ENCODE data around the gene DAB1.

Gene DAB1

GRCh38 chr1:56965916-56966697, 457.8 kb downstream of the DAB1 start, which contains the start of gene C8B:
Gene C8B, minus strand, starts transcription at chr1:56966015. Its CDS starts 67 bp downstream, at chr1:56965948.
- DNase-seq = no peak

- DNase-seq = no peak
Measured at GRCh38 chr1:56965191-56965590, 458.7 kb downstream of the DAB1 start.

DNA sequence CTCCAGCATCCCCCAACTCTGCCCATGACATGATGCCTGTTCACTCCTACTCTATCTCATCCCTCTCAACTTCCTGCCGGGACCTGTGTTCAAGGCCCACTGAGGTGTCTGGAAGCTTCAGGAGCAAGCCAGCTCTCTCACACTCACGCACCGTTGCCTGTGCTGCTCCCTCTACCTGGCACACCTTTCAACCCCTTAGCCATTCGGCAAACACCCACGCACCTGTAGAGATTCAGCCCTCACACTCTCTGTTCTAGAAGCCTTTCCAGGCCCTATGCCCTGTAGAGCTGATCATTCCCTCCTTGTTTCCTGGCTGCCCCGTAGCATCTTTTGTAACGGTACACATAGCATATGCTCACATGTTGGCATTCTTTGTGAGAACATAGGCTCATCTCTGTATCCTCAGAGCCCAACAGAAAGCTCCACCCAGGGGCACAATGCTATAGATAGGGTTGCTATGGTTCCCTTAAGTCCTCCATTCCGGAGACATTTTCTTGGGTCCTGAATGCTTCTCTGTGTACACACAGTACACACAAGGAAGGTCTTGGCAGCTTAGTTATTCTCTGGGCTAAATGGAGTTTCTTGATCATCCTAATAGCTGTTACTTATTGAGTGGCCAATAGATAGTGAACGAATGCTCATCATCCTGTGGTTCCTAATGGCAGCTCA, 459.4 kb downstream of the DAB1 start:
- DNase-seq = no peak

GRCh38 chr1:56963667-56964066, 460.2 kb downstream of the DAB1 start:
- no peak for DNase-seq

DNA sequence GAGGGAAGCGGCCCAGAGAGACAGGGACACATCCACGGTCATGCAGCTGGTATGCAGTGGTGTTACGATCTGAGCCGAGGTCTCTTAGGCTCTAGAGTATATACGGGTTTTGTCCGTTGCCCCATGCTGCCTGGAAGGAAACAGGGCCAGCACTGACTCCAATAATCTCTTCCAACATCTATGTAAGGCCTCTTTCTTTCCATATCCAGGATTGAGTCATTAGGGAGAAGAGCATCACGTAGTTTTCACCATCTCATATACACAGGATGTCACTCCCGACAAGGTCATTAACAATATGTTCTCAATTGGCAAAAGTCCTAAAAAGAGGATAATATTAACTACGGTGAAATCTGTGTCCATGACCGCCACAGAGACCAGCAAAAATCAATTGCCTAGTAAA, 462.4 kb downstream of the DAB1 start:
- no peak for DNase-seq

- DNase-seq = no peak
Measured at GRCh38 chr1:56958526-56958925, 465.3 kb downstream of the DAB1 start.

GRCh38 chr1:56957931-56958330, 465.9 kb downstream of the DAB1 start:
- DNase-seq = no peak

GRCh38 chr1:56954664-56955063, 469.2 kb downstream of the DAB1 start:
- no peak for DNase-seq

DNA sequence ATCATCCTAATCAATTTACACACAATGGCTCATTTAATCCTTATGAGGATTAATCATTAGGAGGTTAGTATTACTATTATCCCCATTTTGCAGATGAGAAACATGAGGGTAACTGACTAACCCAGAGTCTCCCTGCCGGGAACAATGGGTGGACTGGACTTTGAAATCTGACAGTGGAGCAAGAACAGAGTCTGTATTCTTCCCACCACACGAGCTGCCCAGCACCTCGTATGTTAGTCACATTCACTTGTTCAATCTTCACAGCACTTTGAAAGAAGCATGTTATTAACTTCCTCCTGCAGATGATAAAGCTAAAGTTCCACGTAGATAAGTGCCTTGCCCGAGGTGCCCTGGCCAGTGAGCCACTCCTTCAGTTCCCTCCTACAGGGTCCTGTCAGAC, 470.5 kb downstream of the DAB1 start:
- no peak for DNase-seq

DNA sequence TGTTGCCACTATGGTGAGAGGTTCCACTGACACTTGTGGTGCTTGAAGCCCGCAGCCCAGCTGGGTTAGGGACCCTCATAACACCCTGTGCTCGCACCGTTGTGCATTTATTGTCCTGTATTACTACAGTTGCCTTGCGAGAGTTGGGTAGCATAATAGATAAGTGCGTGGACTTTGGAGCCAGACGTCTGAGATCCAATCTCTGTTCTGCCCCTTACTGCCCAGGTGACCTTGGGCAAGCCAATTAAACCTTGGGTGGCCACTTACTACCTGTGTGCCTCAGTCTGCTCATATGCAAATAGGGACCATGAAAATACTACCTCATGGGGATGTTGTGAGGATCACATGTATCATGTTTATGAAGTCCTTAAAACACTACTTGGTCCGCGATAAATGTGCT, 471.4 kb downstream of the DAB1 start:
- no peak for DNase-seq

- peak; percentile 32 for DNase-seq
Measured at GRCh38 chr1:56948403-56949023, 475.3 kb downstream of the DAB1 start.

All from MV-4-11 (cell line).